GM23338 (cell line): ENCODE measurements around the gene CHD5. TPM values are rescaled to one million over a fixed set of nuclear protein-coding genes. Genes with fewer than 3 reads are reported as not detected.

ENCODE experiments used
- ATAC-seq: fragments of 200-7000 bp; cut with Tn5 transposase; 3 replicates; pipeline ENCODE4 v1.9.1; 2020
- DNase-seq: peaks from one replicate; pipeline ENCODE4 v3.0.0-alpha.2; 2015; ENCODE audit warnings: low spot score
- H2AFZ ChIP-seq: fragments of 200-600 bp; sonication (generic); 2 replicates; pipeline ENCODE4 v1.8.0; 2016; ENCODE audit warnings: antibody characterized with exemption, mild to moderate bottlenecking, moderate library complexity
- H3F3A ChIP-seq: fragments of 200-600 bp; sonication (generic); replicated peaks from 2 replicates; pipeline ENCODE4 v1.8.0; 2017; ENCODE audit warnings: antibody characterized with exemption, mixed run types, low read depth
- H3K27ac ChIP-seq: fragments of 200-600 bp; sonication (generic); 2 replicates; pipeline ENCODE4 v1.6.1; 2016; ENCODE audit warnings: low read depth
- H3K27me3 ChIP-seq: fragments of 200-600 bp; sonication (generic); 2 replicates; pipeline ENCODE4 v1.8.0; 2016; ENCODE audit warnings: mild to moderate bottlenecking, mixed run types, moderate library complexity; ENCODE audit not compliant: insufficient read depth
- H3K36me3 ChIP-seq: fragments of 200-600 bp; sonication (generic); 2 replicates; pipeline ENCODE4 v1.8.0; 2016; ENCODE audit warnings: mild to moderate bottlenecking; ENCODE audit not compliant: insufficient read depth
- H3K4me1 ChIP-seq: fragments of 200-600 bp; sonication (generic); 2 replicates; pipeline ENCODE4 v1.8.0; 2016; ENCODE audit warnings: mild to moderate bottlenecking, moderate library complexity; ENCODE audit not compliant: insufficient read depth
- H3K4me2 ChIP-seq: fragments of 200-600 bp; sonication (generic); 2 replicates; pipeline ENCODE4 v1.7.1; 2017; ENCODE audit warnings: mixed run types
- H3K4me3 ChIP-seq: fragments of 200-600 bp; sonication (generic); 2 replicates; pipeline ENCODE4 v1.6.1; 2016; ENCODE audit warnings: mixed run types
- H3K79me2 ChIP-seq: fragments of 200-600 bp; sonication (generic); replicated peaks from 2 replicates; pipeline ENCODE4 v1.8.0; 2017; ENCODE audit warnings: mild to moderate bottlenecking; ENCODE audit not compliant: insufficient read depth
- H3K9me2 ChIP-seq: fragments of 200-600 bp; sonication (generic); 2 replicates; pipeline ENCODE4 v1.8.0; 2017; ENCODE audit not compliant: insufficient read depth
- H4K20me1 ChIP-seq: fragments of 200-600 bp; sonication (generic); replicated peaks from 2 replicates; pipeline ENCODE4 v1.8.0; 2017; ENCODE audit warnings: mild to moderate bottlenecking; ENCODE audit not compliant: insufficient read depth
- H3K27ac Mint-ChIP-seq: 2 replicates; pipeline ENCODE4 v1.8.0; 2020; ENCODE audit warnings: inconsistent platforms, mild to moderate bottlenecking, moderate library complexity, mixed read lengths
- H3K27me3 Mint-ChIP-seq: 3 replicates; pipeline ENCODE4 v1.8.0; 2022; ENCODE audit warnings: low read depth, mild to moderate bottlenecking, moderate library complexity, mixed read lengths, inconsistent platforms; ENCODE audit not compliant: insufficient read depth, poor library complexity
- H3K36me3 Mint-ChIP-seq: 3 replicates; pipeline ENCODE4 v1.8.0; 2021; ENCODE audit warnings: low read depth, mild to moderate bottlenecking, inconsistent platforms, moderate library complexity, mixed read lengths
- H3K4me1 Mint-ChIP-seq: 3 replicates; pipeline ENCODE4 v1.8.0; 2020; ENCODE audit warnings: mild to moderate bottlenecking, inconsistent platforms, mixed read lengths
- H3K4me3 Mint-ChIP-seq: 3 replicates; pipeline ENCODE4 v1.8.0; 2021; ENCODE audit warnings: moderate library complexity, mild to moderate bottlenecking, inconsistent platforms, mixed read lengths
- H3K9me3 Mint-ChIP-seq: 3 replicates; pipeline ENCODE4 v1.8.0; 2020; ENCODE audit warnings: moderate library complexity, mild to moderate bottlenecking, inconsistent platforms, mixed read lengths
- CREB1 ChIP-seq: fragments of 250-450 bp; sonication (Bioruptor Pico); IDR thresholded peaks from 2 replicates; pipeline ENCODE4 v1.5.0; 2020; ENCODE audit warnings: low read depth, mild to moderate bottlenecking, moderate library complexity
- EZH2 ChIP-seq: fragments of 200-600 bp; sonication (generic); IDR thresholded peaks from one replicate; pipeline ENCODE4 v1.8.0; 2017; ENCODE audit warnings: antibody characterized with exemption, mild to moderate bottlenecking, low read depth; ENCODE audit not compliant: unreplicated experiment
- EZH2phosphoT487 ChIP-seq: fragments of 200-600 bp; sonication (generic); IDR thresholded peaks from one replicate; pipeline ENCODE4 v1.8.1; 2018; ENCODE audit warnings: antibody characterized with exemption; ENCODE audit not compliant: unreplicated experiment
- JUNB ChIP-seq: IDR thresholded peaks from one replicate; pipeline ENCODE4 v1.6.1; 2016; ENCODE audit warnings: antibody characterized with exemption; ENCODE audit not compliant: unreplicated experiment
- NANOG ChIP-seq: IDR thresholded peaks from 2 replicates; pipeline ENCODE4 v1.6.1; 2016; ENCODE audit warnings: antibody characterized with exemption, borderline replicate concordance
- STAT1 ChIP-seq: IDR thresholded peaks from one replicate; pipeline ENCODE4 v1.6.1; 2016; ENCODE audit warnings: antibody characterized with exemption; ENCODE audit not compliant: unreplicated experiment
- ZNF114 ChIP-seq: fragments of 250-450 bp; sonication (Bioruptor Pico); IDR thresholded peaks from 2 replicates; pipeline ENCODE4 v1.5.0; 2020; ENCODE audit warnings: mild to moderate bottlenecking, moderate library complexity
- ZNF331 ChIP-seq: fragments of 250-450 bp; sonication (Bioruptor Pico); IDR thresholded peaks from 2 replicates; pipeline ENCODE4 v1.5.0; 2020; ENCODE audit warnings: low read depth, mild to moderate bottlenecking, moderate library complexity
- polyA plus RNA-seq: library from polyadenylated mRNA; unstranded; fragments of >200 nt; fragmentation: Nextera tagmentation; extraction: Ambion mirVana; gene quantifications from 2 replicates; pipeline ENCODE4 v1.2.1, GENCODE V29; 2016
- total RNA-seq: library from RNA; depleted of rRNA; stranded (reverse); fragments of >200 nt; shearing (Covaris generic); gene quantifications from 2 replicates; pipeline ENCODE4 v1.2.3, GENCODE V29; 2014
- TF ChIP-seq, protein P1 (sequence below): IDR thresholded peaks from 2 replicates; pipeline ENCODE4 v1.6.1; 2016; ENCODE audit warnings: antibody characterized with exemption
- TF ChIP-seq, protein P2 (sequence below): fragments of 250-450 bp; sonication (Bioruptor Pico); IDR thresholded peaks from 2 replicates; pipeline ENCODE4 v1.5.0; 2020; ENCODE audit warnings: mild to moderate bottlenecking, moderate library complexity
- TF ChIP-seq, protein P3 (sequence below), 2 experiments: fragments of 200-600 bp in 1 of 2; sonication (generic) in 1 of 2; conservative IDR thresholded peaks; 2 replicates each; pipeline versions ENCODE4 v1.5.1 to v1.6.1; 2016 to 2017; ENCODE audit warnings: antibody characterized with exemption in 2 of 2, low read depth in 2 of 2, mild to moderate bottlenecking in 2 of 2, moderate library complexity in 1 of 2

Gene CHD5
- total and polyA plus RNA-seq, 2 experiments from 2014 or later: 0.32 to 1.0 TPM

GRCh38 chr1:6152882-6153281 is 27.2 kb downstream of the CHD5 start:
- Histone ChIP-seq H3K79me2 (no peaks in the 10 kb centered on the region), H3K27me3 (peaks cover 18% of the 10 kb centered on the region), H3K27ac (no peak overlapping the region), H3K4me3 (no peak overlapping the region), H3F3A (0 out of 2 replicates have a peak, but pooled peaks cover 2% of the 10 kb centered on the region), H4K20me1 (no peaks in the 10 kb centered on the region), H3K36me3 (no peaks in the 10 kb centered on the region), H3K9me2 (peaks cover 13% of the 10 kb centered on the region), H3K4me1 (no peaks in the 10 kb centered on the region), H2AFZ (no peak overlapping the region), H3K4me2 (no peak overlapping the region)
- H3K4me1 Mint-ChIP-seq: peaks cover 6% of the 10 kb centered on the region
- H3K27me3 Mint-ChIP-seq: peaks cover 16% of the 10 kb centered on the region
- TF ChIP-seq, protein P1, sequence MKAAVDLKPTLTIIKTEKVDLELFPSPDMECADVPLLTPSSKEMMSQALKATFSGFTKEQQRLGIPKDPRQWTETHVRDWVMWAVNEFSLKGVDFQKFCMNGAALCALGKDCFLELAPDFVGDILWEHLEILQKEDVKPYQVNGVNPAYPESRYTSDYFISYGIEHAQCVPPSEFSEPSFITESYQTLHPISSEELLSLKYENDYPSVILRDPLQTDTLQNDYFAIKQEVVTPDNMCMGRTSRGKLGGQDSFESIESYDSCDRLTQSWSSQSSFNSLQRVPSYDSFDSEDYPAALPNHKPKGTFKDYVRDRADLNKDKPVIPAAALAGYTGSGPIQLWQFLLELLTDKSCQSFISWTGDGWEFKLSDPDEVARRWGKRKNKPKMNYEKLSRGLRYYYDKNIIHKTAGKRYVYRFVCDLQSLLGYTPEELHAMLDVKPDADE: no peak
- TF ChIP-seq EZH2 (no peak), ZNF114 (CRISPR knock-in tag) (no peak), STAT1 (no peak), NANOG (no peak), CREB1 (CRISPR knock-in tag) (no peak), ZNF331 (CRISPR knock-in tag) (no peak)
- H3K9me3 Mint-ChIP-seq: peaks cover 3% of the 10 kb centered on the region; the same call in 1 of the 3 replicates
- ATAC-seq (no peak), DNase-seq (no peak)
- no peak overlapping the region for H3K27ac Mint-ChIP-seq
- no peak overlapping the region for H3K4me3 Mint-ChIP-seq
- H3K36me3 Mint-ChIP-seq: no peaks in the 10 kb centered on the region

DNA sequence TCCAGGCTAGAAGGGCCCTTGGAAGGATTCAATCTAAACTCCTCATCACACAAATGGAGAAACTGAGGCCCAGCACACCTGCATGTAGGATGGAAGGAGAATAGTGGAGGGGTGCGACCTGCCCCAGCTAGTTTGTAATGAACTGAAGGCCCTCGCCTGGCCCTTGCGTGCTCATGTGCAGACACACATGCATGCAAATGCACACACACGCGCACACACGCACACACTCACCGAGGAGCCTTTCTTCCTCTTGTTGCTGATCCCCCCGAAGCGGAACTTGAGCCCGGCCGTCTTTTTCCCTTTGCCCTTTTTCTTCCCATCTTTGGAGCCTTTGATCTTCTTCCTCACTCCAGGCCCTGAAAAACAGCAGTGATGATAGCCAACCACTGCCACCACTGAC is 27.9 kb downstream of the CHD5 start:
- H3K79me2 ChIP-seq: no peaks in the 10 kb centered on the region
- Mint-ChIP-seq H3K9me3 (peaks cover 3% of the 10 kb centered on the region; the same call in 1 of the 3 replicates), H3K4me3 (no peak overlapping the region), H3K36me3 (no peaks in the 10 kb centered on the region), H3K4me1 (no peaks in the 10 kb centered on the region; the same call in 2 of the 3 replicates), H3K27me3 (peaks cover 17% of the 10 kb centered on the region), H3K27ac (no peak overlapping the region)
- no peaks in the 10 kb centered on the region for H4K20me1 ChIP-seq
- no peak overlapping the region for H2AFZ ChIP-seq
- ATAC-seq: no peak
- H3K4me3 ChIP-seq: no peak overlapping the region
- H3K4me2 ChIP-seq: no peak overlapping the region
- H3K27ac ChIP-seq: no peak overlapping the region
- no peaks in the 10 kb centered on the region for H3K36me3 ChIP-seq
- DNase-seq: no peak
- H3K4me1 ChIP-seq: no peaks in the 10 kb centered on the region
- peaks cover 24% of the 10 kb centered on the region for H3K27me3 ChIP-seq
- 0 out of 2 replicates have a peak, but pooled peaks cover 2% of the 10 kb centered on the region for H3F3A ChIP-seq
- H3K9me2 ChIP-seq: peaks cover 13% of the 10 kb centered on the region
- TF ChIP-seq JUNB (no peak), EZH2phosphoT487 (no peak), ZNF331 (CRISPR knock-in tag) (no peak), EZH2 (no peak)
- TF ChIP-seq, protein P2, sequence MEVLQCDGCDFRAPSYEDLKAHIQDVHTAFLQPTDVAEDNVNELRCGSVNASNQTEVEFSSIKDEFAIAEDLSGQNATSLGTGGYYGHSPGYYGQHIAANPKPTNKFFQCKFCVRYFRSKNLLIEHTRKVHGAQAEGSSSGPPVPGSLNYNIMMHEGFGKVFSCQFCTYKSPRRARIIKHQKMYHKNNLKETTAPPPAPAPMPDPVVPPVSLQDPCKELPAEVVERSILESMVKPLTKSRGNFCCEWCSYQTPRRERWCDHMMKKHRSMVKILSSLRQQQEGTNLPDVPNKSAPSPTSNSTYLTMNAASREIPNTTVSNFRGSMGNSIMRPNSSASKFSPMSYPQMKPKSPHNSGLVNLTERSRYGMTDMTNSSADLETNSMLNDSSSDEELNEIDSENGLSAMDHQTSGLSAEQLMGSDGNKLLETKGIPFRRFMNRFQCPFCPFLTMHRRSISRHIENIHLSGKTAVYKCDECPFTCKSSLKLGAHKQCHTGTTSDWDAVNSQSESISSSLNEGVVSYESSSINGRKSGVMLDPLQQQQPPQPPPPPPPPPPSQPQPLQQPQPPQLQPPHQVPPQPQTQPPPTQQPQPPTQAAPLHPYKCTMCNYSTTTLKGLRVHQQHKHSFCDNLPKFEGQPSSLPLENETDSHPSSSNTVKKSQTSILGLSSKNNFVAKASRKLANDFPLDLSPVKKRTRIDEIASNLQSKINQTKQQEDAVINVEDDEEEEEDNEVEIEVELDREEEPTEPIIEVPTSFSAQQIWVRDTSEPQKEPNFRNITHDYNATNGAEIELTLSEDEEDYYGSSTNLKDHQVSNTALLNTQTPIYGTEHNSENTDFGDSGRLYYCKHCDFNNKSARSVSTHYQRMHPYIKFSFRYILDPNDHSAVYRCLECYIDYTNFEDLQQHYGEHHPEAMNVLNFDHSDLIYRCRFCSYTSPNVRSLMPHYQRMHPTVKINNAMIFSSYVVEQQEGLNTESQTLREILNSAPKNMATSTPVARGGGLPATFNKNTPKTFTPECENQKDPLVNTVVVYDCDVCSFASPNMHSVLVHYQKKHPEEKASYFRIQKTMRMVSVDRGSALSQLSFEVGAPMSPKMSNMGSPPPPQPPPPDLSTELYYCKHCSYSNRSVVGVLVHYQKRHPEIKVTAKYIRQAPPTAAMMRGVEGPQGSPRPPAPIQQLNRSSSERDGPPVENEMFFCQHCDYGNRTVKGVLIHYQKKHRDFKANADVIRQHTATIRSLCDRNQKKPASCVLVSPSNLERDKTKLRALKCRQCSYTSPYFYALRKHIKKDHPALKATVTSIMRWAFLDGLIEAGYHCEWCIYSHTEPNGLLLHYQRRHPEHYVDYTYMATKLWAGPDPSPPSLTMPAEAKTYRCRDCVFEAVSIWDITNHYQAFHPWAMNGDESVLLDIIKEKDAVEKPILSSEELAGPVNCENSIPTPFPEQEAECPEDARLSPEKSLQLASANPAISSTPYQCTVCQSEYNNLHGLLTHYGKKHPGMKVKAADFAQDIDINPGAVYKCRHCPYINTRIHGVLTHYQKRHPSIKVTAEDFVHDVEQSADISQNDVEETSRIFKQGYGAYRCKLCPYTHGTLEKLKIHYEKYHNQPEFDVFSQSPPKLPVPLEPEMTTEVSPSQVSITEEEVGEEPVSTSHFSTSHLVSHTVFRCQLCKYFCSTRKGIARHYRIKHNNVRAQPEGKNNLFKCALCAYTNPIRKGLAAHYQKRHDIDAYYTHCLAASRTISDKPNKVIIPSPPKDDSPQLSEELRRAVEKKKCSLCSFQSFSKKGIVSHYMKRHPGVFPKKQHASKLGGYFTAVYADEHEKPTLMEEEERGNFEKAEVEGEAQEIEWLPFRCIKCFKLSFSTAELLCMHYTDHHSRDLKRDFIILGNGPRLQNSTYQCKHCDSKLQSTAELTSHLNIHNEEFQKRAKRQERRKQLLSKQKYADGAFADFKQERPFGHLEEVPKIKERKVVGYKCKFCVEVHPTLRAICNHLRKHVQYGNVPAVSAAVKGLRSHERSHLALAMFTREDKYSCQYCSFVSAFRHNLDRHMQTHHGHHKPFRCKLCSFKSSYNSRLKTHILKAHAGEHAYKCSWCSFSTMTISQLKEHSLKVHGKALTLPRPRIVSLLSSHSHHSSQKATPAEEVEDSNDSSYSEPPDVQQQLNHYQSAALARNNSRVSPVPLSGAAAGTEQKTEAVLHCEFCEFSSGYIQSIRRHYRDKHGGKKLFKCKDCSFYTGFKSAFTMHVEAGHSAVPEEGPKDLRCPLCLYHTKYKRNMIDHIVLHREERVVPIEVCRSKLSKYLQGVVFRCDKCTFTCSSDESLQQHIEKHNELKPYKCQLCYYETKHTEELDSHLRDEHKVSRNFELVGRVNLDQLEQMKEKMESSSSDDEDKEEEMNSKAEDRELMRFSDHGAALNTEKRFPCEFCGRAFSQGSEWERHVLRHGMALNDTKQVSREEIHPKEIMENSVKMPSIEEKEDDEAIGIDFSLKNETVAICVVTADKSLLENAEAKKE: no peak
- TF ChIP-seq, protein P3, sequence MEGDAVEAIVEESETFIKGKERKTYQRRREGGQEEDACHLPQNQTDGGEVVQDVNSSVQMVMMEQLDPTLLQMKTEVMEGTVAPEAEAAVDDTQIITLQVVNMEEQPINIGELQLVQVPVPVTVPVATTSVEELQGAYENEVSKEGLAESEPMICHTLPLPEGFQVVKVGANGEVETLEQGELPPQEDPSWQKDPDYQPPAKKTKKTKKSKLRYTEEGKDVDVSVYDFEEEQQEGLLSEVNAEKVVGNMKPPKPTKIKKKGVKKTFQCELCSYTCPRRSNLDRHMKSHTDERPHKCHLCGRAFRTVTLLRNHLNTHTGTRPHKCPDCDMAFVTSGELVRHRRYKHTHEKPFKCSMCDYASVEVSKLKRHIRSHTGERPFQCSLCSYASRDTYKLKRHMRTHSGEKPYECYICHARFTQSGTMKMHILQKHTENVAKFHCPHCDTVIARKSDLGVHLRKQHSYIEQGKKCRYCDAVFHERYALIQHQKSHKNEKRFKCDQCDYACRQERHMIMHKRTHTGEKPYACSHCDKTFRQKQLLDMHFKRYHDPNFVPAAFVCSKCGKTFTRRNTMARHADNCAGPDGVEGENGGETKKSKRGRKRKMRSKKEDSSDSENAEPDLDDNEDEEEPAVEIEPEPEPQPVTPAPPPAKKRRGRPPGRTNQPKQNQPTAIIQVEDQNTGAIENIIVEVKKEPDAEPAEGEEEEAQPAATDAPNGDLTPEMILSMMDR (conservative IDR thresholded peaks at IDR 0.05; ENCODE audit: low read depth in 2 of 2): no peak
- TF ChIP-seq, protein P1: no peak
